PC-3 (cell line): Measurements from ENCODE around the gene NEU2.

Source experiments
- CTCF ChIP-seq: fragments of 300-600 bp; sonication (generic); conservative IDR thresholded peaks from 2 replicates; pipeline ENCODE4 v1.5.1; 2017; ENCODE audit warnings: antibody characterized with exemption, low read depth, mild to moderate bottlenecking, low read length
- EZH2 ChIP-seq: fragments of 300-600 bp; sonication (generic); IDR thresholded peaks from one replicate; pipeline ENCODE4 v1.6.1; 2017; ENCODE audit warnings: antibody characterized with exemption, mild to moderate bottlenecking, low read length; ENCODE audit not compliant: unreplicated experiment
- EZH2phosphoT487 ChIP-seq: fragments of 300-600 bp; sonication (generic); IDR thresholded peaks from 2 replicates; pipeline ENCODE4 v1.6.1; 2018; ENCODE audit warnings: mild to moderate bottlenecking, antibody characterized with exemption, low read length, borderline replicate concordance

DNA sequence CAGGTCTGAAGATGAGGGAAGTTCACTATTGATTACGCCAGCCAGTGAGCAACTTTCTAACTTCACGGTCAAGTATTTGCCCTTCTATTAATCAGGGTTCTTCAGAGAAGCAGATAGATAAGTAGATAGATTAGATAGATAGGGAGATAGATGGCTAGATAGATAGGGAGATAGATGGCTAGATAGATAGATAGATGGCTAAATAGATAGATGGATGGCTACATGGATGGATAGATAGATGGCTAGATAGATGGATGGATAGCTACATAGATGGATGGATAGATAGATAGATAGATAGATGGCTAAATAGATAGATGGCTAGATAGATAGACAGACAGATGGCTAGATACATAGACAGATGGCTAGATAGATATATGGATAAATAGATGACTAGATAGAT, 22.9 kb downstream of the NEU2 start:
- TF ChIP-seq EZH2 (no peak), CTCF (no peak), EZH2phosphoT487 (no peak)
